Fibroblast of lung (primary cell): ENCODE data around the gene CACNA1E. TPM values are rescaled to one million over a fixed set of nuclear protein-coding genes. Genes with fewer than 3 reads are reported as not detected.

Experiments used
- DNase-seq, 2 donors: peaks; one replicate each; pipeline versions ENCODE4 v3.0.0 to v3.0.0-alpha.2; 2010; ENCODE audit warnings: low read depth in 2 of 2
- H2AFZ ChIP-seq: 2 replicates; pipeline ENCODE4 v1.5.1; 2012; ENCODE audit warnings: low read length, control low read depth, inconsistent platforms
- H3K27ac ChIP-seq: 2 replicates; pipeline ENCODE4 v1.5.1; 2011; ENCODE audit warnings: low read length, control low read depth; ENCODE audit not compliant: insufficient read depth
- H3K27me3 ChIP-seq: 2 replicates; pipeline ENCODE4 v1.5.1; 2011; ENCODE audit warnings: mild to moderate bottlenecking, low read length; ENCODE audit not compliant: control insufficient read depth, insufficient read depth
- H3K36me3 ChIP-seq: 2 replicates; pipeline ENCODE4 v1.5.1; 2011; ENCODE audit warnings: low read length; ENCODE audit not compliant: control insufficient read depth, insufficient read depth
- H3K4me1 ChIP-seq: 2 replicates; pipeline ENCODE4 v1.5.1; 2011; ENCODE audit warnings: low read length; ENCODE audit not compliant: control insufficient read depth, insufficient read depth; ENCODE audit errors: extremely low read depth
- H3K4me2 ChIP-seq: 2 replicates; pipeline ENCODE4 v1.5.1; 2011; ENCODE audit warnings: low read length, control low read depth; ENCODE audit not compliant: insufficient read depth; ENCODE audit errors: extremely low read depth
- H3K4me3 ChIP-seq, 4 experiments: fragments of 200-600 bp in 1 of 4; sonication (generic) in 1 of 4; replicated peaks in 1 of 4; 2 replicates each; pipeline ENCODE4 v1.5.1; 2011 to 2016; ENCODE audit warnings: low read length in 4 of 4, low read depth in 3 of 4, mild to moderate bottlenecking in 3 of 4, control low read depth in 2 of 4, inconsistent platforms in 1 of 4, mixed read lengths in 1 of 4; ENCODE audit not compliant: insufficient read depth in 1 of 4; ENCODE audit errors: control extremely low read depth in 1 of 4
- H3K79me2 ChIP-seq: 2 replicates; pipeline ENCODE4 v1.5.1; 2012; ENCODE audit warnings: mild to moderate bottlenecking, low read length, inconsistent platforms; ENCODE audit not compliant: control insufficient read depth, insufficient read depth
- H3K9ac ChIP-seq: 2 replicates; pipeline ENCODE4 v1.5.1; 2011; ENCODE audit warnings: mild to moderate bottlenecking, low read length, control low read depth; ENCODE audit not compliant: insufficient read depth
- H3K9me3 ChIP-seq: 2 replicates; pipeline ENCODE4 v1.5.1; 2012; ENCODE audit warnings: low read depth, low read length; ENCODE audit not compliant: control insufficient read depth, insufficient read depth
- H4K20me1 ChIP-seq: 2 replicates; pipeline ENCODE4 v1.5.1; 2011; ENCODE audit warnings: low read length; ENCODE audit not compliant: control insufficient read depth, insufficient read depth; ENCODE audit errors: extremely low read depth
- EZH2 ChIP-seq: IDR thresholded peaks from 2 replicates; pipeline ENCODE4 v1.5.1; 2012; ENCODE audit warnings: low read length, control low read depth, mild to moderate bottlenecking; ENCODE audit errors: missing control alignments
- polyA plus RNA-seq, 2 donors: library from polyadenylated mRNA; depleted of rRNA in 1 of 2; stranded (reverse) in 1 of 2; unstranded in 1 of 2; fragments of >200 nt; gene quantifications; 2 replicates each; pipeline ENCODE4 v1.2.1, GENCODE V29; 2011 to 2012; ENCODE audit warnings: missing spikeins in 1 of 2
- total RNA-seq: library from RNA; depleted of rRNA; stranded (reverse); fragments of >200 nt; gene quantifications from 2 replicates; pipeline ENCODE4 v1.2.1, GENCODE V29; 2014
- TF ChIP-seq, protein P1 (sequence below), 2 donors: IDR thresholded peaks in 1 of 2; conservative IDR thresholded peaks in 1 of 2; 1 replicate in 1 of 2; 2 replicates in 1 of 2; pipeline ENCODE4 v1.5.1; 2011 to 2012; ENCODE audit warnings: low read length in 2 of 2, control low read depth in 1 of 2, inconsistent platforms in 1 of 2, low read depth in 1 of 2, mild to moderate bottlenecking in 1 of 2

CACNA1E gene
- total and polyA plus RNA-seq, 2 donors (not counting 1 experiment from before 2014, with no cell fraction given) = 0.01 TPM; not detected in 1

DNA sequence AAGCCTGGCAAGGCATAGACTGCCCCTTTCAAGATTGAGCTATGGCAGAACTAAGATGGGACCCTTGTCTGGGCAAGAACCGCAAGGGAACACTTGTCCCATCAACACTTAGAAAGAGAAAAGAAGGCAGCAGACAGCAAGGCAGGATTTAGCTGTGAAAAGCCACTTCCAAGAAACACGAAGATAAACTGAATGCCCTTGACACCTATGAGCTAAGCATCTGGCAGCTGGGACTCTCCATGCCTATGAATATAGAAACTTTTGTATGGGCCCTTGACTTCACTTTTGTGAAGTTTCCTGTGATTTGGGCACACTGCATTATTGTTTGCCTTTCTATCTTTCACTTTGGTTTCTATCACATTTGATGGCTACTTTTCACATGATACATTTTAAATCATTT lies 24.9 kb upstream of the CACNA1E start:
- Histone ChIP-seq H3K4me3 (no peak overlapping the region), H3K36me3 (no peaks in the 10 kb centered on the region), H3K9ac (no peak overlapping the region), H4K20me1 (no peaks in the 10 kb centered on the region), H3K27ac (no peak overlapping the region), H3K27me3 (no peaks in the 10 kb centered on the region), H3K9me3 (no peaks in the 10 kb centered on the region), H3K4me2 (no peak overlapping the region), H2AFZ (no peak overlapping the region), H3K79me2 (no peaks in the 10 kb centered on the region), H3K4me1 (no peaks in the 10 kb centered on the region)
- DNase-seq = no peak
- TF ChIP-seq EZH2 = no peak
- TF ChIP-seq, protein P1, sequence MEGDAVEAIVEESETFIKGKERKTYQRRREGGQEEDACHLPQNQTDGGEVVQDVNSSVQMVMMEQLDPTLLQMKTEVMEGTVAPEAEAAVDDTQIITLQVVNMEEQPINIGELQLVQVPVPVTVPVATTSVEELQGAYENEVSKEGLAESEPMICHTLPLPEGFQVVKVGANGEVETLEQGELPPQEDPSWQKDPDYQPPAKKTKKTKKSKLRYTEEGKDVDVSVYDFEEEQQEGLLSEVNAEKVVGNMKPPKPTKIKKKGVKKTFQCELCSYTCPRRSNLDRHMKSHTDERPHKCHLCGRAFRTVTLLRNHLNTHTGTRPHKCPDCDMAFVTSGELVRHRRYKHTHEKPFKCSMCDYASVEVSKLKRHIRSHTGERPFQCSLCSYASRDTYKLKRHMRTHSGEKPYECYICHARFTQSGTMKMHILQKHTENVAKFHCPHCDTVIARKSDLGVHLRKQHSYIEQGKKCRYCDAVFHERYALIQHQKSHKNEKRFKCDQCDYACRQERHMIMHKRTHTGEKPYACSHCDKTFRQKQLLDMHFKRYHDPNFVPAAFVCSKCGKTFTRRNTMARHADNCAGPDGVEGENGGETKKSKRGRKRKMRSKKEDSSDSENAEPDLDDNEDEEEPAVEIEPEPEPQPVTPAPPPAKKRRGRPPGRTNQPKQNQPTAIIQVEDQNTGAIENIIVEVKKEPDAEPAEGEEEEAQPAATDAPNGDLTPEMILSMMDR (conservative IDR thresholded peaks at IDR 0.05 in 1 of 2, IDR thresholded peaks at IDR 0.05 in 1 of 2; ENCODE audit: low read depth in 1 of 2, low read length in 2 of 2) = no peak

DNA sequence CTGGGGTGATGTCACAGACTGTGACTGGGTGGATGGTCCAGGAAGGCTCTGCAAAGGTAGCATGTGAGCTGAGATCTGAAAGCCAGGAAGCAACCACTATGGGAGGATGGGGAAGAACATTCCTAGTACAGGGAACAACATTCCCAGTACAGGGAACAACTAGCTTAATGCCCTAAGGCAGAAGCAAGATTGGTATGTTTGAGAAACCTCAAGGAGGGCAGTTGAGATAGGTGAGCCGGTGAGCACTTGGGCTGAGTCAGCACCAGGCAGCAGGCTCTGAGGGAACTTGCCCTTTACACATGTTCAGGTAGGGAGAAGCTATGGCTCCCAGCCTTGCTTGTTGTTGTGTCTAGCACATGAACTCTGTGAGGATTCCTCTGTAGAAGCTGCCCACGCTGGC lies 24.2 kb upstream of the CACNA1E start:
- no peaks in the 10 kb centered on the region for H3K27me3 ChIP-seq
- no peak overlapping the region for H3K4me2 ChIP-seq
- no peak for DNase-seq
- no peak overlapping the region for H3K27ac ChIP-seq
- H3K79me2 ChIP-seq = no peaks in the 10 kb centered on the region
- no peaks in the 10 kb centered on the region for H3K4me1 ChIP-seq
- no peak overlapping the region for H3K9ac ChIP-seq
- no peaks in the 10 kb centered on the region for H3K36me3 ChIP-seq
- no peak for TF ChIP-seq EZH2
- TF ChIP-seq, protein P1 (conservative IDR thresholded peaks at IDR 0.05 in 1 of 2, IDR thresholded peaks at IDR 0.05 in 1 of 2; ENCODE audit: low read depth in 1 of 2, low read length in 2 of 2) = no peak
- H3K9me3 ChIP-seq = no peaks in the 10 kb centered on the region
- H3K4me3 ChIP-seq = no peak overlapping the region
- no peak overlapping the region for H2AFZ ChIP-seq
- no peaks in the 10 kb centered on the region for H4K20me1 ChIP-seq

DNA sequence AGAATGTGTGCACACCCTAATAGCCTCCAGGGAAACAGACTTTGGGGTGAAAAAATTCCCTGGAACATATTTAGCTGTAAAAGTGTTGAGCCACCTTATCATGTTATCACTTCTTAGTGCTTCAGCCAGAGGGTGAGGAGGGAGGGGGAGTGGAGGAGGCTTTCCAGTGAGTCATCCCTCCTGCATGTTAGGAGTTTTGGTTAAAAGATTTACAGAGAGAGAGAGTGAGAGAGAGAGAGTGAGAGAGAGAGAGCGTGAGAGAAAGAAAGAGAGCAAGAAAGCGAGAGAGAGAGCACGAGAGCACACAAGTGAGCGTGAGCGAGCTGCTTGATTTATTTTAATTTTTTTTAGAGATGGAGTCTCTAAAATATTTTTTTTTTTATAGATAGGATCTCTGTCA lies 13.5 kb upstream of the CACNA1E start:
- H3K9ac ChIP-seq = no peak overlapping the region
- H3K36me3 ChIP-seq = no peaks in the 10 kb centered on the region
- H3K4me1 ChIP-seq = no peaks in the 10 kb centered on the region
- no peak overlapping the region for H3K4me3 ChIP-seq
- H3K79me2 ChIP-seq = no peaks in the 10 kb centered on the region
- H3K4me2 ChIP-seq = no peak overlapping the region
- H3K27me3 ChIP-seq = no peaks in the 10 kb centered on the region
- peak; percentile 45 to 88 for DNase-seq
- H4K20me1 ChIP-seq = no peaks in the 10 kb centered on the region
- H2AFZ ChIP-seq = no peak overlapping the region
- TF ChIP-seq, protein P1 (conservative IDR thresholded peaks at IDR 0.05 in 1 of 2, IDR thresholded peaks at IDR 0.05 in 1 of 2; ENCODE audit: low read depth in 1 of 2, low read length in 2 of 2) = no peak
- no peak for TF ChIP-seq EZH2
- no peaks in the 10 kb centered on the region for H3K9me3 ChIP-seq
- H3K27ac ChIP-seq = no peak overlapping the region
